ENCODE results near the gene CHMP4A.
"Not testable (repeated sequence)": the region's sequence is repeated elsewhere in the genome, so short reads cannot be mapped to it uniquely, and the experiment has no call there.

CHMP4A gene

DNA sequence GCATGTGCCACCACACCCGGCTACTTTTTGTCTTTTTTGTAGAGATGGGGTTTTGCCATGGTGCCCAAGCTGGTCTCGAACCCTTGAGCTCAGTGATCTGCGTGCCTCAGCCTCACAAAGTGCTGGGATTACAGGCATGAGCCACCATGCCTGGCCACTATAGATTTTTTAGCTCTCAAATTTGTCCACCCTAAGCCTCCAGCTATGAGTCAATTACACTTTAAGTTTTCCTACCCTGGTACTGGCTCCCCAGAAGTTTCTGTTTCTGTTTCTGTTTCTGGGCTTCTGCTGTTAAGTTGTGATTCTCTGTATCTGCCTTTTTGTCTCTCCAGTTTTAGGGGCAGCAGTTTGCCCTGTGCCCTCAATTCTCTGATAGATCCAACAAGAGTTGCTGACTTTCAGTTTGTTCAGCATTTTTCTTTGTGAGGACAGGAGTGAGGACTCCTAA, 33.5 kb upstream of the CHMP4A start:
- peak; percentile 65 for DNase-seq

DNA sequence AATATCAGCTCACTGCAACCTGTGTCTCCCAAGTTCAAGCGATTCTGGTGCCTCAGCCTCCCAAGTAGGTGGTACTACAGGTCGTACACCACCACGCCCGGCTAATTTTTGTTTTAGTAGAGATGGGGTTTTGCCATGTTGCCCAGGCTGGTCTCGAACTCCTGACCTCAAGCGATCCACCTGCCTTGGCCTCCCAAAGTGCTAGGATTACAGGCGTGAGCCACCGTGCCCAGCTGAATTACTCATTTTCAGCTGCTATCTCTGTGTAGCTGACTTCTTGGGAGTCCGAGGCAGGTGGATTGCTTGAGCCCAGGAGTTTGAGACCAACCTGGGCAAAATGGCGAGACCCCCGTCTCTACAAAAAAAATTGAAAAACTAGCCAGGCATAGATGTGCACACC, 32.1 kb upstream of the CHMP4A start:
- not testable (repeated sequence) for DNase-seq

DNA sequence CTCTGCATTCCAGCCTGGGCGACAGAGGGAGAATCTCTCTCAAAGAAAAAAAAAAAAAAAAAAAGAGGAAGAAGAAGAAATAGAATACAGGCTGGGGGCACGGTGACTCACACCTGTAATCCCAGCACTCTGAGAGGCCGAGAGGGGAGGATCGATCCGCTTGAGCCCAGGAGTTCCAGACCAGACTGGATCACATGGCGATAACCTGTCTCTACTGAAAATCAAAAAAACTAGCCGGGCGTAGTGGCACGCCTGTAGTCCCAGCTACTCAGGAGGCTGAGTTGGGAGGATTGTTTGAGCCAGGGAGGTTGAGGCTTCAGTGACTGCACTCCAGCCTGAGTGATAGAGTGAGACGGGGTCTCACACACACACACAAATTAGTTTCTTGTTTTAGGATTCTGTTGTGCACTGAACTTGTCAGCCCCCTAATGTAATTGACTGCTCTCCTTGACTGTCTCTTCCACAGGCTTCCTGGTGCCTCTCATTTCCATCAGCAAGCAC, 30.1 kb upstream of the CHMP4A start:
- DNase-seq: peak; percentile 86

DNA sequence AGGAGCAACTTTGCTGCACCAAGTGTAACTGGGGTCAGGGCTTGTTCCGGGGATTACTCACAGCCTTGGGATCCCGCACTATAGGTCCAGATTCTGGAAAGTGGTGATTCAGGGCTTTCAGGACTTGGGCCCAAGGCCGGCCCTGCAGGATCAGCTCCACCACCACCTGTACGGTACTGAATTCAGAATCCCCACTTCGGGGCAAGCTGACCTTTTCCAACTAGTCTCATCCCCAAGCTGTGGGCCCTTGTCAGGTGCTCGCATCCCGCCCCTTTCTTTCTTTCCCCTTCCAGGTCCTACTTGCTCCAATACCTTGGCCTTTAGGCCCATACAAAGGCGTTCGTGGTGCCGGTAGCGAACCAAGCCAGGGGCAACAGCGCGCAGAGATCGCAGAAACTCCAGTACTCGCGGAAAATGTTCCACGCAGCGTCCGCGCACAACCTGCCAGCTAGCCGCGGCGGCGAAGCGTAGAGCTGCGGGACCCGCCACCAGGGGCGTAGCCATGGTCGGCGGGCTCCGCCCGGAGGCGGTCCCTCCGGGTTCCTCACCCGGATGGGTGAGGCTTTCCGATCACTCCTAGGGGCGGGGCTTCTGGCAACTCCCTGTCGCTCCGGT, 28.6 kb upstream of the CHMP4A start:
- peak; percentile 97 for DNase-seq

DNA sequence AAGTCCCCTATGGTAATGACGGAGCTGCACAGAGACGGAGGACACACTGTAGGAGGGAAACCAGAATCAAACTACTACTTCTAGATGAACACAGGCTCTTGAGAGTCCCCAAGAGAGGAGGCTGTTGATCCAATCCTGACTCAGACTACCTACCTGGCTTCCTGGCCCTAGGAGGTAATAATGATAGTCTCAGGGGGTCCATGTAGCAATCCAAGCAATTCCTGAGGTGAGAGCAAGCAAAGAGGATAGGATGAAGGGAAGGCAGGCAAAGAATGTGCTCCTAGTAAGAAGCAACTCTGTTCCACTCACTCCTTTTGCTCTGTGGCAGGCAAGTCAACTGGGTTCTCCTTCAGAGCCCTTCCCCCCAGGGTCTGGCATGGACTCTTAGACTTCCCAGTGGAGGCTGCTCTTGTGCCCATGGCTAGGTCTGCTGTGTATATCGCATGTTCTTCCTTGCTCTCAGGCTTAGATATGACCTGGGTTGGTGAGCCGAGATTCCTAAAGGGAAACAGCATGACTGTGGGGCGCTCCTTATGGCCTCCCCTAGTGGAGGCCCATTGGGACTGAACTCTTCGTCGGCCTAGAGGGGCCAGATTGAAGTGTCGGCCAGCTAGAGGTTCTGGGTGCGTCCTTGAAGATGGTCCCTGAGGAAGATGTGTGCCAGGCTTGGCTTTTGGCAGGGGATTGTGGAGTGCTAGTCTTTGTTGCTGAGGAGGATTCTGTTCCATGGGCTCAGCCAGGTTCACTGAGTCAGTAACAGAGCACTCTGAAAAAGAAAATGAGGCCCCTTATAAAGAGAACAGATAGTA, 27.0 kb upstream of the CHMP4A start:
- DNase-seq: no peak

DNA sequence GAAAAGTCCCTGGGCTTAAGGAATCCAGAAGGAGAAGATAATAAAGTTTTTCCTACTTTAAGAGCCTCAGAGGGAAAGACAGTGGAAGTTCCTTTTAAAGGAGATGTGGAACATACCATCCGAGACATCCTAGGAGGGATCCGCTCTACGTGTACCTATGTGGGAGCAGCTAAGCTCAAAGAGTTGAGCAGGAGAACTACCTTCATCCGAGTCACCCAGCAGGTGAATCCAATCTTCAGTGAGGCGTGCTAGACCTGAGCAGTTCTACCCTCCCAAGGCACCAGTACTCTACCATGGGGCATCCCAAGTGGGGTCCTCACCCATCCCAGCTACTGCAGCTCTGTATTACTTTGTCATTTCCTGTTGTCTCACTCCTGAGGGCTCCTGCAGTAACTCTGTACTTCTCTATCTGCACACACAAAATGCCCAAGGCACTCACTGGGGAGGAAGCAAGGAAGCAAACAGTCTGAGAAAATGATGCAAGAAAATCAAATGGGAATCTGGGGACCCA, 25.3 kb upstream of the CHMP4A start:
- DNase-seq: no peak

DNA sequence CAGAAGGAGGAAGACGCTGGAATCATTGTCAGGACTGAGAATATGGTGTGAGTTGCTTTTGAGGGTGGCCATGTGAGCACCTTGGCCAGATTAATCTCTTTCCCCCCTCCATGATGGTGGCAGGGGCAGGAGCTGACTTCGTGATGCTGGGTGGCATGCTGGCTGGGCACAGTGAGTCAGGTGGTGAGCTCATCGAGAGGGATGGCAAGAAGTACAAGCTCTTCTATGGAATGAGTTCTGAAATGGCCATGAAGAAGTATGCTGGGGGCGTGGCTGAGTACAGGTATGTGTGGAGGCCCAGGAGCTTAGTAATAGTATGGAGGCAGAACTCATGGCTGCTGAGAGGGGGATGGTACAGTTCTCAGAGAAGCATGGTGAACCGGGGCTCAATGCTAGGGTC, 24.8 kb upstream of the CHMP4A start:
- no peak for DNase-seq

DNA sequence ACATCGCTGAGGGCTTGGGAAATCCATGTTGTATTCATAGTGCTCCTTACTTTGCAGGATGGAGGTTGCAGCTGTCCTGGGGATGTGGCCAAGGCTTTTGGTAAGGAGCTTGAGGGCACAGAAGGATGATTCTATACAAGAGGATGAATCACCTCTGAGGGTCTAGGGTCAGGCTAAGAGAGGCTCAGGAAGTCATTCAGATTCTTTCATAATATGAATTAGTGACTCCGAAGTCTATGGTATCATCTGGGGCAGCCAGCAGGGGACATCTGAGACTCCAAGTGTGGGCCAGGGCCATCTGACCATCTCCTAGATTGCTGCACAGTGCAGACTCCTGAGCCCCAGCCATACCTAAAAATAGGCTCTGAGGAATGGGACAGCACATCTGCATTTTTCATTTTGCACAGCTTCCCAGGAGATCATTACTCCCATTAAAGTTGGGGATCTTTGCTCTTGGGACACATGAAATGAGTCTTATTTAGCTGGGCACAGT, 24.2 kb upstream of the CHMP4A start:
- no peak for DNase-seq

DNA sequence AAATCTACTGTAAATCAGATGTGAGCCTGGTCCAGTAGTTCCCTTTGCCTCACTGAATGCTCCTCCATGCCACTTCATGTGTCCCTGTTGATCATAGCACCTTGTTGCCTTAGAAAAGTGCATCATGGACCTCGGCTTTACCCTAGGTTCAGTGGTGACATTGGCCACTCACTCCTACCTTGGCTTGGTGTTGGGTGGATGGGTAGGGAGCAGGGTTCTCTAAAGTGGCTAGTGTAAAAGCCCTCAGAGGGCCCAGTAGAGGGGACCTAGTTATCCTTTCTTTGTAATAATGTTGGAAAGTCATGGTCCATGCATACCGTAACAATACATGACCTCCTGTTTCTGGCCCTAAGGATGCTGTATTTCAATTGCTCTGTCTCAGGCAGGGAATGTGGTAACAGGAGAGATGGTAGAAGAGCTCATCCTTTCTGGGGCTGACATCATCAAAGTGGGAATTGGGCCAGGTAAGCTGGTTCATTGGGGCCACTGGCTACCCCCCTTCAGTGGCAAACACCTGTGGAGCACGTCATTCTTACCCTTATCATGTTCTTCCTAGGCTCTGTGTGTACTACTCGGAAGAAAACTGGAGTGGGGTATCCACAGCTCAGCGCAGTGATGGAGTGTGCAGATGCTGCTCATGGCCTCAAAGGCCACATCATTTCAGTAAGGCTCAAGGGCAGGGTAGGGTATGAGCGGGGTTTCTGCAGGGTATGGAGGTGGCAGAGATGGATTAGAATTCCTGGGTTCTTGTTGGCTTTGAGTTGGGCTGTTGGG, 23.6 kb upstream of the CHMP4A start:
- DNase-seq: no peak

DNA sequence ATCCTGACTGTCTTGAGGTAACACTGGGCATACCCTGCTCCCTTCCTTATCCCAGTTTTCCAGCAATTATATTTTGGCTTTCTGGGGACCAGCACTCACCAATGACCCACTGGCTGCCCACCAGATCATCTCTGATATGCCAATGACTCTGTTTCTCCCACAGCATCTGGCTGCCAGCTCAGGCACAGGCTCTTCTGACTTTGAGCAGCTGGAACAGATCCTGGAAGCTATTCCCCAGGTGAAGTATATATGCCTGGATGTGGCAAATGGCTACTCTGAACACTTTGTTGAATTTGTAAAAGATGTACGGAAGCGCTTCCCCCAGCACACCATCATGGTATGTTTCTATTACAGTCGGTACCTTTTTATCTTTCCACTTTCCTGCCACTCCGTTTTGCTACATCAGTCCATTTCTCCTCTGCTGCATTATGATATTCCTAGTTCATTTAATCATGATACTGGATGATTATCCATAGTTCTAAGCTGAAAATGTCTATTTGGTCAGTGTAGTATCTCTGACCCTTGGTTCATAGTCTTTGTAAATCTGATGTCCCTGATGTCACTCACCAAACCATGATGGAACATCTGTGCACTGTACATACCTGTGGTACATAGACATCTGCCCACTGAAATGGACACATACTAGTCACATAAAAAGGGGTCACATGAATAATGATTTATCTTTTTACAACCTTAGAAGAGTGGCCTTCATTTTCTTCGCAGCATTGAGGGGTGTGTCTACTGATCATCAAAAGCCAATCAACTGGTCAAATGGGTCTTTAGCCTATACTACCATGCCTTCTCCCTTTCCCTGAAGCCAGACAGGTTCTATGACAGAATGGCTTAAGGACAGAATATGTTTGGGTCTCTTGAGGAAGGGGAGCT, 22.8 kb upstream of the CHMP4A start:
- DNase-seq: no peak

DNA sequence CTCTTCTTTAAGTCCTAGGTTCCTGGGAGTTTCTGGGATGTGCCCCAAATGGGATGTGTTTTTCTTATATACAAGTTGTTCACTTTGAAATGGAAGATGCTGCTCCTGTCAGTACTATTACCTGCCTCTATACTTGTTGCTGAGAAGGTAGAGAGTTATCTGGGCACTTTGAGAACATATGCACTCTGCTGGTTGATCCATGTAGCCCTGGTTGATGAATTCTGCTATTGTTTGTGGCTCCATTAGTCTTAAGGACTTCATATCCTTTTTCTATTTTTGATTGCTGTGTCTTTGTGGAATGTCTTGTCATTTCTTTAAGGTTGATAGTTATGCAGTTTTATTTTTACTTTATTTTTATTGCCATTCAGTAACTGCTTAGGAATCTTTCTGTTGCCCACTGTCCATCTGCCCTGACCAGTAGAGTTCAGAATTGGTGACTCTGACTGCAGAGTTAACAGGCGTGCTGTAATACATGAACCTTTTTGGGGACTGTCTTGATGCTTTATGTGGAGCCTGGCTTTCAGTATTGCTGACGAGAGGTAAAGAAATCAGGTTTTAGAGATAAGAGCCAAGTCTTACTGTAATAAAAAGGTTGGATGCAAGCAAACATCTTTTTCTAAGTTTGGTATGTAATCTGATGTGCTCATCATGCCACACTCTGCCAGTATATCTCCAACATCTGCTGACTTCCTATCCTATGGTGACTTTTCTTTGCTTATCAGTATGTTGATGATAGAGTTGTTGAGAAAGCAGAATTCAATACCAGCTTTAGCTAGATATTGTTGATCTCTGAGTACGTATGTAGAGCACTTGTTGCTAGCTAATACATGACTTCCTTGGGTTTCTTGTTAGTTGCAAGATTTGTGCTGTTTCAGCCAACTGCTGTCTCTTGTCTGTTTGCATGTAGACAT, 21.1 kb upstream of the CHMP4A start:
- DNase-seq: no peak

DNA sequence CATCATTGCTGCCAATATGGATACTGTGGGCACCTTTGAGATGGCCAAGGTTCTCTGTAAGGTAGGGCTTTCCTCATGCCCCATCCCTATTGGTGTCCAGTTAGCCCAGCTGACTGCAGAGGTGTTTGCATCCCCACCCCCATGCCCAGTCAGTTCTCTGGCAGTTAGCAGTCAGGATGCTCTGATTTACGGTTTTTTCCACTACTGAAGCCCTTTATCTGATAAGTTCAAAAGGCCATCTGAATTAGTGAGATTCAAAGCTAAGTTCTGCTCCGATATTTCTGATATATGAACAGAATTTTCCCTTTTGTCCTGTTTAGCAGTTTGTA, 20.2 kb upstream of the CHMP4A start:
- DNase-seq: peak; percentile 43

DNA sequence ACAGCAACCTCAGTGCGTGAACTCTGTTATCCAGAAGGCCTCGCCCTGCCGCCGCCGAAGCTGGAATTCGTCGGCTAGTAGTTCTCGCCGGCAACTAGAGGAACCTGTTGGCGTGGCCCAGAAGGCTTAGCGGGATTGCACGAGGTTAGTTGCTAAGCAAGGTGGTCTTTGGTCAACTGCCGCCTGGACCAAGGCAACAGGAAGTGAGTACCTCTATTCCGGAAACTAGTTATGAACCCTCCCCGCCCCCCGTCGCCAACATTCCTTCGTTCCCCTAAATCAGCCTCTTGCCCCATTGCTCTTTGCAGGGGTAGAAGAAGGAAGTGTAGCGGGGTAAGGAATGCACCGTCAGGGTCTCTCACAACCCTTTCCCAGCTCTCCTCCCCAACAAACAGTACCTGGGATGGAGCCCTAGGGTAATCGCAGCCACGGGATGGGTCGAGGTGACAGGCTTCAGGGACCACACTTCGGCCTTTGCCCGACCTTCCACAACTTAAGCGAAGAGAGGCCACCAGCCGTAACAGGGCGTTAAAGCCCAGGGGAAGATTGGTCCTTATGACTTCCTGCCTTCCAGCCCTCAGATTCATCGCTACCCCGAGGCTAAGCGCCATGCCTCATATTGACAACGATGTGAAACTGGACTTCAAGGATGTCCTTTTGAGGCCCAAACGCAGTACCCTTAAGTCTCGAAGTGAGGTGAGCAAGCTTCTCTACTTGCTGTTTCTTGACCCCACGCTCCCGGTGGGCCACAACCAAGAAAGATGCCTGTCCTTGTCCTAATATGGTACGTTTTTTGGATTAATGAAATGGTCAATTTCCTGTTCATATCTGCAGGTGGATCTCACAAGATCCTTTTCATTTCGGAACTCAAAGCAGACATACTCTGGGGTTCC, 19.6 kb upstream of the CHMP4A start, which contains the start of gene GMPR2:
GMPR2 (plus strand) TSS at position 285 of the 893 bp plus-strand sequence; CDS start at position 610, 325 bp downstream.
- DNase-seq: no peak

DNA sequence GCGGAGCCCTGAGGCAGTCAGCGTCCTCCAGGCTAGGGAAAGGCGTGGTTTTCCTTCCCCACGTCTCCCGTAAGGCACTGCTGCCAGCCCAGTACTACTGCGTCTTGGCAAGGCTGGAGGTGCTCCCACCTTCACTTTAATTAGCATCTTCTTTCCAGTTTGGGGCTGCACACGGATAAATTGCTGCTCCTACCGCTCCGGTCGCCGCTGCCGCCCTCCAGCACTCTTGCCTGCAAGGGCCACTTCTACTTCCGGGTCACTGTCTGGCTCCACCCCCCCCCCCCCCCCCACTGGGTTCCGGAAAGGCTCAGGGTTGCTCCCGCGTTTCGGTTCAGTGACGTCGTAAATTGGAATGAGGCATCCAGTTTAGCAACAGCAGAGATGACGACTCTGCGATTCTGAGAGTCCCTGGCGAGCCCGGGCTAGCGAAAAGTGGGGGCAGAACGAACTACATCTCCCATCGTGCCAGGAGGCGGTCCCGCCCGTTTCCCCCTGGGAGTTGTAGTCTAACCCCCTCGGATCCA, 18.9 kb upstream of the CHMP4A start, which contains the start of gene NEDD8:
NEDD8 (minus strand) TSS at position 247 of the 524 bp plus-strand sequence; CDS start at position 147, 100 bp downstream.
- peak; percentile 92 for DNase-seq

DNA sequence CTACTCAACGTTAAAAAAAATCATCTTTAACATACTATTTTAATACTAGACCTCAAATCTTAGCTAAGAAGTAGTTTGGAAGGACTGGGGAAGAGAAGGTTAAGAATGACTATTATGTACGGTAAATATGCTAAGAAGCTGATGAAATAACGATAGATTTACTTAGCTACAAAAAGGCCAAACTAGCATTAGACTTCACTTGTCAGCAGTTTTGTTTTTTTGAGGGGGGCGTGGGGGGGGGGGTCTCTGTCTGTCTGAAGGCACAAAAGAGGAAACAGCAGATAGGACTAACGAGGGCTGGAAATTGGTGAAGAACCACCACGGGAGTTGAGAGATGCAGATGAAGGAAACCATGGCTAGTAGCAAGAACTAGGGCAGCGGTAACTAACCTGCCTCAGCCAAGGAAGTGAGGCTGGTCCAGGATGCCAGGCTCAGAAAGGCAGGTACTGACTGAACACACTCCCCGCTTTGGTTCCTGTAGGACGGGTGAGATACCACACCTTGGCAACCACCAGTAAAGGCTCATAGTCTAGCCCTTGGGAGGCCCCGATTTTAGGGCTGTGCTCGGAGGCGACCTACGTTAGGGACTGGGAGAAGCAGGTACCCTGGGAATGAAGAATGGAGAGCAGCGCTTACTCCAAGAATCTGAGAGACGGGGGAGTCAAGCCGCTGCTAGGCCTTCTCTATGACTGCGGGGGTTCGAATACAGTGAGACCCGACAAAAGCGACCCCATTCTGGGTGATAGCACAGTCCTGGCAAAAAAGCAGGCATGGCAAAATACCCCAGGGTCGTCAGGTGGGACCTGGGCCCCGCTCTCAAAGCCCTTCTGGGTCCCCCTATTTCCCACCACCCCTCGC, 18.2 kb upstream of the CHMP4A start:
- DNase-seq: peak; percentile 10

DNA sequence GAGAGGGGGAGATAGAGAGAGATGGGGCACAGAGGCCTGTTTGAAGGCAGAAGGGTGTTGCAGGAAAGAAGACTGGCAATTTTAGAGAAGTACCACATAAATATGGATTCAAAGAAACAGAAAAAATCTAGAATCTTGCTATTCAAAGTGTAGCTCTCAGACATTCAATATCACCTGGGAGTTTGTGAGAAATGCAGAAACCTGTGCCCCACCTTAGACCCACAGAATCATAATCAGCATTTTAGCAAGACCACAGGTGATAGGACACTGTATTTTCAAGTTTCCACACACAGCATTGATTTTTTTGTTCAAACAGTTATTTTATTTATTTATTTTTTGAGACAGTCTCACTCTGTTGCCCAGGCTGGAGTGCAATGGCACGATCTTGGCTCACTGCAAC, 15.6 kb upstream of the CHMP4A start:
- no peak for DNase-seq

DNA sequence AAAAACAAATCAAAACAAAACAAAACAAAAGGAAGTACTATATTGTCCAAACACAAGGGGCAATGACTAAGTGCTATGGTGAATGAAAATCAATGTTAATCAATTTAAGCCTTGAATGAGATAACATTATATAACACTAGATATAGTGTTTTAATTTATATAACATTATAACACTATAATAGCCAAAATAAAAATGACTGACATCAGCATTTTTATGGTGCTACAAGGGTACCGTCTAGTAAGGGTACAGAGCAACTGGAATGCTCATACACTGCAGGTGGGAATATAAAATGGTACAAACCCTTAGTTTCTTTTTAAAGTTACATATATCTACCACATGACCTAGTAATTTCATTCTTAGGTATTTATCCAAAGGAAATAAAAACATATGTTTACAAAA, 13.2 kb upstream of the CHMP4A start:
- DNase-seq: no peak

DNA sequence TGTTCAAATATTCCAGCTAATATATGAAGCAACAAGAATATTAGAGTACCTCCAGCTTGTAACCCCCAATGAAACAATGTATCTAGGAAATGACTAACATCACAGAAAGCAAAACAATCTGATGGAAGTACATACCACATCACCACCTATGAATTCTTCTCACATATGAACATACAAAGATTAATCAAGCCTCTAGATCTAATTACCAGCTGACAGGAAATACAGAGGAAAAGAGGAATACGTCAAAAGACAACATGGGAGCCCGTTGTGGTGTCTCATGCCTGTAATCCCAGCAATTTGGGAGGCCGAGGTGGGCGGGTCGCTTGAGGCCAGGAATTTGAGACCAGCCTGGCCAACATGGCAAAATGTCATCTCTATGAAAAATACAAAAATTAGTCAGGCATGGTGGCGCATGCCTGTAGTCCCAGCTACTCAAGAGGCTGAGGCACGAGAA, 11.4 kb upstream of the CHMP4A start:
- no peak for DNase-seq
